ENCODE results near the gene ACTR1B.
"Not testable (repeated sequence)": the region's sequence is repeated elsewhere in the genome, so short reads cannot be mapped to it uniquely, and the experiment has no call there.

Gene ACTR1B

DNA sequence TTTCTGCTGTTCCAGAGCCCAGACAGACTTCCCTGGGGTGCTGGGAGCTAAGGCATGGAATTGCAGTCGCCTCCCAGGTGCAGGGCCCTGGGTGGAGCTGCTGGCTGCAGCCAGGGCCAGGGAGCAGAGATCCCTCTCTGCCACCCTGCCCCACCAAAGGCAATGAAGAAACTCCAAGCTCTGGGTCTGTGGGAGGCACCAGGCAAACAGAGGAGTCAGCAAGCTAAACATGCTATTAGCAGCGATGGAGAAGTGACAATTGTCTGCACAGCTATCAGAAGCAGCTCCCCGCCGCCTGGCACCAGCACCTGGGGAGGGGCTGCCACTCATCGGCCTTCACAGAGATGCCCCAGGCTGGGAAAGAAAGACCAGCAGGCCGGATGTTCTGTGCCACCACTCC, 45.9 kb downstream of the ACTR1B start:
- Mint-ChIP-seq H3K4me1 (no peaks in the 10 kb centered on the region), H3K9me3 (no peaks in the 10 kb centered on the region), H3K27ac (no peak overlapping the region), H3K4me3 (no peak overlapping the region), H3K27me3 (no peaks in the 10 kb centered on the region)
- ATAC-seq (no peak), DNase-seq (no peak)

DNA sequence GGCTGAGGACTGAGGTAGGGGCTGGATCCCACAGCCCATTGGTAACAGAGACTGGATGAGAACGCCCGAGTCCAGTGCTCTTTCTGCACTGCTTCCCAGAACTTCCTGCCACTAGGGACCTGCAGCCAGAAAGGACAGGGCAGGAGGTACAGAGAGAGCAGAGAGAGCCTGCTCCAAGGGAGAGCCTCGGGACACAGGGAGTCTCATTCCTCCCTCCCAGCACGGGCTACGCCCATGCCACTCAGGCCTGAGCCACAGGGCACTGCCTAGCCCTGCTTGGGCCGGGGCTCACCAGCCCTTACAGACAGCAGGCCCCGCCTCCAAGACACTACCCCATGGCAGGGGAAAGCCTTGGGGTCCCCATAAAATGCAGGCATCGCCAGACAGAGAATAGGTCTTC, 48.1 kb downstream of the ACTR1B start:
- not testable (repeated sequence) for ATAC-seq, H3K4me3 Mint-ChIP-seq, H3K9me3 Mint-ChIP-seq, H3K27me3 Mint-ChIP-seq, H3K27ac Mint-ChIP-seq, DNase-seq, H3K4me1 Mint-ChIP-seq

DNA sequence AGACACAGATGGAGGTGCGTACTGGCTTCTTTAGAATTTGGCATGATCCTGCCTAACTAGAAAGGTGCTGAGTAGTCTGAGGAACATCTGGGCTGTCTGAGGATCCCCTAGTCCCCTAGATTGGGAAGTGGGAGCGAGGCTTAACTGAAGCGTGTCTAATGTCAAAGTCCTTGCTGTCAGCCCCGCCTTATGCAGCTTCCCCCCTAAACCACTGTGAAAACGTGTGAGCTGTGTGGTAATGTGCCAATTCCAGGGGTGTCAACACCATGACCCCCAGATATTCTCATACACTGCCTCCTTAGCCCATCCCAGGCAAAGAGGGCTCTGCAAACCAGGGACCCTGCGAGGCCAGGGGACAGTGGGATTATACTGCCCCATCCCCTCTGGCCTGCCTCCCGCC, 51.9 kb downstream of the ACTR1B start:
- H3K27ac Mint-ChIP-seq, H3K4me3 Mint-ChIP-seq, DNase-seq, ATAC-seq, H3K27me3 Mint-ChIP-seq, H3K4me1 Mint-ChIP-seq, H3K9me3 Mint-ChIP-seq: not testable (repeated sequence)

DNA sequence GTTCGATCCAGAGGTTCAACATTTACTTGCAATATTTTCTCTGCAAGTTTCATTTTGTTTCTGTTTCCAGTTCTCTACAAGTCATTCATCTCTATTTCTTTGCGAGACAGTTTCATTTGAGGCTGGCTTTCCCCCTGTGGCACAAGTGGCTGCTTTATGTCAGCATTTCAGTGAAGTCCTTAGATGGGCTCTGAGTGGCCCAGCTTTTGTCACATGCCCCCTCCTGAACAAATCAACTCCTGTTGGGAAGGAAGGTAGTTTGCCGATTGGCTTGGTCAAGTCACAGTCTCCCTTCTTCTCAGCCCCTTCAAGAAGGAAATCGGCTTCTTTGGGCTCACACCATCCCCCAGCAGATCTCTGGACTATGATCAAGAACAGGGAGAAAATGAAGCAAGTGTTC, 55.1 kb downstream of the ACTR1B start:
- not testable (repeated sequence) for H3K27ac Mint-ChIP-seq

More for the DNA sequence above, 55.1 kb downstream of the ACTR1B start:
- H3K9me3 Mint-ChIP-seq, H3K4me3 Mint-ChIP-seq, H3K4me1 Mint-ChIP-seq, H3K27me3 Mint-ChIP-seq, ATAC-seq, DNase-seq: not testable (repeated sequence)

All from stimulated activated naive CD8-positive, alpha-beta T cell treated with anti-CD3 and anti-CD28 coated beads, Interleukin-15, amount 100 ng/mL, for 72 hours (primary cell).